Measurements from ENCODE around the gene RAX2.

DNA sequence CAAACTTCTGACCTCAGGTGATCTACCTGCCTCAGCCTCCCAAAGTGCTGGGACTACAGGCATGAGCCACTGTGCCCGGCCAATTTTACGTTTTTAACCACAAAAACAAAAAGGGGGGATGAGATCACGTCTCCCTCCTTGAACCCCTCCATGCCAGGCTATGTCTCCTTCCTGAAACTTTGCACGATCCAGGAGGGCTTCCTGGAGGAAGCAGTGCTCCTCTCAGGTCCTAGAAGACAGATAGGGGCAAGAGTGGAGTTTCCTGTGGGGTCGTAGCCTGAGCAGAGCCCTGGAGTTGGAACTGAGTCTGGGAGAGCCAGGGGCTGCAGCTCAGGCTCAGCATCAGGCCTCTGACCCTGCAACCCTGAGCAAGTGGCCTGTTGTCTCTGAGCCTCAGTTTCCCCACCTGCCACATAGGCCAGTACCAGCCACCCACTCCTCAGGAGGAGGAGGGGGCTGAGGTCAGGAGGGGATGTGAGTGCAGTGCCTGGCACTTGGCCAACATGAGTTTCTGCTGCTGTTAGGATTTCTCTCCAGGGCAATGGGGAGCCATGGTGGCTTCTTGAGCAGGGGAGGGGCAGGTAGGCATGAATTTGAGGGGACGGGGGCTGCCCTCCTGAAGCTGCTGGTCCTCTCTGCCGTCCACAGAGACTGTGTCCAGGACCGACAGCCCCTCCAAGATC is 26.5 kb downstream of the RAX2 start:
- TF ChIP-seq HDGF (IDR thresholded peaks at IDR 0.05; ENCODE audit: borderline replicate concordance) (no peak), SP1 (IDR thresholded peaks at IDR 0.05) (no peak), FOXA1 (IDR thresholded peaks at IDR 0.05) (no peak), ZNF384 (IDR thresholded peaks at IDR 0.05) (no peak), CTBP1 (IDR thresholded peaks at IDR 0.05; ENCODE audit: borderline replicate concordance) (no peak), NFRKB (IDR thresholded peaks at IDR 0.05) (no peak), FOXK2 (IDR thresholded peaks at IDR 0.05) (no peak), ELF4 (IDR thresholded peaks at IDR 0.05) (no peak), BHLHE40 (IDR thresholded peaks at IDR 0.05; ENCODE audit: borderline replicate concordance) (no peak), L3MBTL2 (conservative IDR thresholded peaks at IDR 0.05) (no peak)
